ENCODE results near the gene SIN3A. TPM values are rescaled to one million over a fixed set of nuclear protein-coding genes. Genes with fewer than 3 reads are reported as not detected.
A peak's percentile ranks its signal among the peaks of the same experiment; 100 is the strongest.
"Not testable (repeated sequence)": the region's sequence is repeated elsewhere in the genome, so short reads cannot be mapped to it uniquely, and the experiment has no call there.

Gene SIN3A
- total RNA-seq, 2 donors from 2014 or later = 93.1 to 96.4 TPM

DNA sequence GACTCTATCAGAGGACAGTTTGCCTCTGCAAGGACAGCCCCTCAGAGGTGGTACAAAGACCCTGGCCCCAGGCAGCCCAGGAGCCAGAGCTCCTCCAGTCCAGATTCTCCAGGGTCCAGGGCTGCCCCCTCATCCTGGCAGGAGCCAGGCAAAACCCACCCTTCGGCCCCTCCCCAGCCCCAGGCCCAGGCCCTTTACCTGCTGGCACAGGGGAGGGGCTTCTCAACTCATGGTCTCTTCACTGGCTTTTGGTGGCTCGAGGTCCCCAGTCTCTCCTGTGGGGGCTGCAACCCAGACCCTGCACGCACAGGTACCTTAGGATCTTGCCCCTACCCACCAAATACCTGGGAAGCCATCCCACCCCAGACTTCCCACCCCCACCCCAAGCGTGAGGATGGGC lies 96.1 kb downstream of the SIN3A start:
- Mint-ChIP-seq H3K27me3 (ENCODE audit: low read depth) (no peaks in the 10 kb centered on the region), H3K36me3 (ENCODE audit: insufficient read depth in 2 of 2) (peaks cover 2 to 3% of the 10 kb centered on the region in 2 donors), H3K9me3 (no peaks in the 10 kb centered on the region), H3K27ac (no peak overlapping the region), H3K4me1 (ENCODE audit: low read depth) (peaks cover 6% of the 10 kb centered on the region), H3K4me3 (no peak overlapping the region)
- DNase-seq = no peak
- ATAC-seq (replicated peaks in 1 of 2) = no peak

DNA sequence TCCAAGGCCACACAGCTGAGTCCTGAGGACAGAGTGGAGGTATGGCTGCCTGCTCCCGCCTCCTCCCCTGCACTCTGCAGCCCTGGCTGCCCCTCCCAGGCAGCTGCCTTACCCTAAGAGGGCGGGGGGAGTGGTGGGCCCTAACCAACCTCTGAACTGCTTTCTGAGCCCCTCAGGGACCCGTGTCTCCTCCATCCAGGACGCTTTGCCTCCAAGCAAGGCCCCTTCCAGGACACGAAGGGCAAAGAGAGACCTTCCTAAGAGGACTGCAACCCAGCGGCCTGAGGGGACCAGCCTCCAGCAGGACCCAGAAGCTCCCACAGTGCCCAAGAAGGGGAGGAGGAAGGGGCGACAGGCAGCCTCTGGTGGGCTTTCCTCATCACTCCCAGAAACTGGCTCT lies 97.0 kb downstream of the SIN3A start:
- Mint-ChIP-seq H3K4me3 (no peak overlapping the region), H3K27ac (no peak overlapping the region), H3K4me1 (ENCODE audit: low read depth) (peaks cover 15% of the 10 kb centered on the region), H3K27me3 (ENCODE audit: low read depth) (no peaks in the 10 kb centered on the region), H3K9me3 (peaks cover 3 to 5% of the 10 kb centered on the region in 2 donors), H3K36me3 (ENCODE audit: insufficient read depth in 2 of 2) (peaks cover 8 to 11% of the 10 kb centered on the region in 2 donors)
- DNase-seq (no peak), ATAC-seq (replicated peaks in 1 of 2) (no peak)

DNA sequence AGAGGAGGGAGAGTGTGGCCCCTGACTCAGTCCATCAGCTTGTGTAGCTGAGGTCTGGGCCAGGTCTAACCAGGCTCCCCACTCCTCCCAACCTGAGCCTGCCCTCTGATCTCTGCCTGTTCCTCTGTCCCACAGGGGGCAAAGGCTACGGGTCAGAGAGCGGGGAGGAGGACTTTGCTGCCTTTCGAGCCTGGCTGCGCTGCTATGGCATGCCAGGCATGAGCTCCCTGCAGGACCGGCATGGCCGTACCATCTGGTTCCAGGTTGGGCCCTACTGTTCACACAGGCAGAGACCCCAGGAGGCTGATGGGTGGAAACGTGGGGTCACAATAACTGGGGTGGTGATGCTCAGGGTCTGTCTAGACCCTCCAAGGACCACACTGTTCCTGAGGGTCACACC lies 97.9 kb downstream of the SIN3A start:
- Mint-ChIP-seq H3K27ac (no peak overlapping the region), H3K4me3 (no peak overlapping the region), H3K27me3 (ENCODE audit: low read depth) (no peaks in the 10 kb centered on the region), H3K4me1 (ENCODE audit: low read depth) (peaks cover 21% of the 10 kb centered on the region), H3K9me3 (peaks cover 3 to 5% of the 10 kb centered on the region in 2 donors), H3K36me3 (ENCODE audit: insufficient read depth in 2 of 2) (peaks cover 8 to 12% of the 10 kb centered on the region in 2 donors)
- ATAC-seq (replicated peaks in 1 of 2) (no peak), DNase-seq (no peak)

DNA sequence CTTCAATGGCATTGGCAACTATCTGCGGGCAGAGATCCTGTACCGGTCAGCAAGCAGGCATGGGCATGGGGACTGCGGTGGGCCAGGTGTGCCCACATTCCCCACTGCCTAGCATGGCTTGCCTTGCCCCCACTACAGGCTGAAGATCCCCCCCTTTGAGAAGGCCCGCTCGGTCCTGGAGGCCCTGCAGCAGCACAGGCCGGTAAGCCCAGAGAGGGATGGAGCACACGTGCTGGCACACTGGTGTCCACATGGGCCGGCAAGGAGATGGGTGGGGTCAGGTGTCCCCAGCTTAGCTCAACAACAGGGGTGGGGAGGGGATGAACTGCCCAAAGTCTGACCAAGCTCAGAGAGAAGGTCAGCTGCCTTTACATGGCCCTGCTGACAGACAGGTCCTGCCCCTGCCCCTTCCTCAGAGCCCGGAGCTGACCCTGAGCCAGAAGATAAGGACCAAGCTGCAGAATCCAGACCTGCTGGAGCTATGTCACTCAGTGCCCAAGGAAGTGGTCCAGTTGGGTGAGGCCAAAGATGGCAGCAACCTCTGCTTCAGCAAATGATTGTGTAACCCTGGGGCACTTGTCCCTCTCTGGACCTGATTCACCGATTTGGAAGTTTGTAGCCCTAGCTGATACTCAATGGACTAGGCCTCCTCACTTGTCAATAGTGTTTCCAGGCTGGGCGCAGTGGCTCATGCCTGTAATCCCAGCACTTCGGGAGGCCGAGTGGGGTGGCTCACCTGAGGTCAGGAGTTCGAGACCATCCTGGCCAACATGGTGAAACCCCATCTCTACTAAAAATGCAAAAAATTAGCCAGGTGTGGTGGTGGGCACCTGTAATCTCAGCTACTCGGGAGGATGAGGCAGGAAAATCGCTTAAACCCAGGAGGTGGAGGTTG lies 99.1 kb downstream of the SIN3A start:
- ATAC-seq (replicated peaks in 1 of 2) (no peak), DNase-seq (no peak)
- H3K27me3 Mint-ChIP-seq (ENCODE audit: low read depth) = no peaks in the 10 kb centered on the region
- H3K4me1 Mint-ChIP-seq (ENCODE audit: low read depth) = peaks cover 24% of the 10 kb centered on the region
- H3K4me3 Mint-ChIP-seq = no peak overlapping the region
- peaks cover 3 to 5% of the 10 kb centered on the region in 2 donors for H3K9me3 Mint-ChIP-seq
- H3K36me3 Mint-ChIP-seq (ENCODE audit: insufficient read depth in 2 of 2) = peaks cover 10 to 12% of the 10 kb centered on the region in 2 donors
- no peak overlapping the region for H3K27ac Mint-ChIP-seq

DNA sequence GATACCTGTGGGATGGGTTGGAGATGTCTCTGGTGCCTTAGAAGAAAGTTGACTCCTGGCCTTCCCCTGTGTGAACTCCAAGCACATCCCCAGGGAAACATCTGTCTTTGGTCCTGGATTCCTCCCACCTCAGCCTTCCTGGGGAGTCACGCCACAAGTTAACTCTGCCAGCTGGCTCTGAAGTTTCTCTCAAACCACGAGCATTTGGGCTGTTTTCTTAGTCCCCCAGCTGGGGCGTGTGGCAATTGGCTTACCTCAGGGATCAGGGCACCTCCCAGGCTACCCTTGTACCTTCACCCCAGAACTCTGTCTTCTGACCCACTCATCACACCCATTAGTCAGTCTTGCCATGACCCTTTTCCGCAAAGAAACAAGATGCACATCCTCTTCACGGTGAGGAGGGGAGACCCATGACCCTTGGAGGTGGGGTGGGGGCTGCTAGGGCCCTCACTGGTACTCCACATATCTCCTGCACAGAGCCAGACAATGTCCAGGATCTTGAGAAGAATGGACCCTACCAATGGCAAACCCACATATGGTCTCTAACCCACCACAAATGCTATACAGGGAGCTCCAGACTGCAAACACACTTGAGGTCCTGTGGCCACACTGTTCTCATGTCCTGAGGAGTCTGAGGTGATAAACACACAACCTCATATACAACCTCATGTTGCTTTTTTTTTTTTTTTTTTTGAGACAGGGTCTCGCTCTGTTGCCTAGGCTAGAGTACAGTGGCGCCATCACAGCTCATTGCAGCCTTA lies 100.7 kb downstream of the SIN3A start:
- no peak for ATAC-seq (replicated peaks in 1 of 2)
- Mint-ChIP-seq H3K9me3 (peaks cover 3 to 5% of the 10 kb centered on the region in 2 donors), H3K27ac (peak overlapping the region; percentile 5), H3K4me1 (ENCODE audit: low read depth) (peaks cover 32% of the 10 kb centered on the region), H3K27me3 (ENCODE audit: low read depth) (peaks cover 7% of the 10 kb centered on the region), H3K4me3 (no peak overlapping the region), H3K36me3 (ENCODE audit: insufficient read depth in 2 of 2) (peaks cover 10 to 12% of the 10 kb centered on the region in 2 donors)
- no peak for DNase-seq

DNA sequence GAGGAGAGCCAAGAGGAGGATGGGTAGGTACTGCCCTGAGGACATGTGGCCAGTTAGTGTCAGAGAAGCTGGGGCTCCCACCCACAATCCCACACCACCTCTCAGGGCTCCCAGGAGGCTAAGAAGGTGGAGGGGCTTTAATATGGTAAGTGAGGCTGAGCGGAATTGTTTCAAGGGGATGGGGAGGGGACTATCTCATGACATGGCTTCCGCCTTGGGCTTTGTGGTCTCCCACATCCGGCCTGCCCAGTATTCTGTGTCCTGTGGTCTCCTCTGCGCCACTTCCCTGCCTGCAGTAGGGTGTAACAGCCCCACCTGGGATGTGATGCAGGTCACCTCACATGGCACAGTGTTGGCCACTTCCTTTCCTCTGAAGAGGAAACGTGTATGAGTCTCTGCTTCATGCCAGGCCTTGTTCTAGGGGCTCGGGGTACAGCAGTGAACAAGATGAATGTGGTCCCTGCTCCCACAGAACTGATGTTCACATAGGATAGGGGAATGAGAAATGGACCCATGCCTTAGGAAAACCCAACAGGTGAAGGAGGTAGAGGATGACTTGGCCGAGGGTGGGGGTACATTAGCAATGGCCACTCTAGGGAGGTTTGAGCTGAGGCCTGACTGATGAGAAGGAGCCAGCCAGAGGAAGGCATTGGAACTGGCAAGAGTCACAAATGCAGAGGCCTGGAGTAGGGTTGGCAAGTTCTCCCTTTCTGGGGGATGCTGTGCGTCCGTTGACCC lies 101.5 kb downstream of the SIN3A start:
- Mint-ChIP-seq H3K27me3 (ENCODE audit: low read depth) (peaks cover 7% of the 10 kb centered on the region), H3K27ac (peak overlapping the region; percentile 69), H3K36me3 (ENCODE audit: insufficient read depth in 2 of 2) (peaks cover 10 to 12% of the 10 kb centered on the region in 2 donors), H3K4me1 (ENCODE audit: low read depth) (peaks cover 32% of the 10 kb centered on the region), H3K4me3 (peak overlapping the region; percentile 39 to 77), H3K9me3 (peaks cover 3 to 5% of the 10 kb centered on the region in 2 donors)
- peak; percentile 78 to 80 for ATAC-seq (replicated peaks in 1 of 2)
- peak; percentile 77 to 83 for DNase-seq

DNA sequence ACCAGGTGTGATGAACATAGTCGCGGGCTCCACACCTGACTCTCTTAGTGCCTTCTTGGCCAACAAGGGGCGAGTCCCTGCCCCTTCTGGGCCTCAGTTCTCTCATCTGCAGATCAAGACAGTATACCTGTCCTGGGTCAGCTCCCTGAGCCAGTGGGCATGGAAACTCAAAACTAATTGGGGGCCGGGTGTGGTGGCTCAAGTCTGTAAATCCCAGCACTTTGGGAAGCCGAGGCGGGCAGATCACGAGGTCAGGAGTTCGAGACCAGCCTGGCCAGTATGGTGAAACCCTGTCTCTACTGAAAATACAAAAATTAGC lies 102.2 kb downstream of the SIN3A start:
- Mint-ChIP-seq H3K4me3 (peak overlapping the region; percentile 53 to 77), H3K36me3 (ENCODE audit: insufficient read depth in 2 of 2) (peaks cover 10 to 12% of the 10 kb centered on the region in 2 donors), H3K4me1 (ENCODE audit: low read depth) (peaks cover 32% of the 10 kb centered on the region)
- not testable (repeated sequence) for DNase-seq; ATAC-seq (replicated peaks in 1 of 2); H3K27ac Mint-ChIP-seq; H3K9me3 Mint-ChIP-seq; H3K27me3 Mint-ChIP-seq (ENCODE audit: low read depth)

DNA sequence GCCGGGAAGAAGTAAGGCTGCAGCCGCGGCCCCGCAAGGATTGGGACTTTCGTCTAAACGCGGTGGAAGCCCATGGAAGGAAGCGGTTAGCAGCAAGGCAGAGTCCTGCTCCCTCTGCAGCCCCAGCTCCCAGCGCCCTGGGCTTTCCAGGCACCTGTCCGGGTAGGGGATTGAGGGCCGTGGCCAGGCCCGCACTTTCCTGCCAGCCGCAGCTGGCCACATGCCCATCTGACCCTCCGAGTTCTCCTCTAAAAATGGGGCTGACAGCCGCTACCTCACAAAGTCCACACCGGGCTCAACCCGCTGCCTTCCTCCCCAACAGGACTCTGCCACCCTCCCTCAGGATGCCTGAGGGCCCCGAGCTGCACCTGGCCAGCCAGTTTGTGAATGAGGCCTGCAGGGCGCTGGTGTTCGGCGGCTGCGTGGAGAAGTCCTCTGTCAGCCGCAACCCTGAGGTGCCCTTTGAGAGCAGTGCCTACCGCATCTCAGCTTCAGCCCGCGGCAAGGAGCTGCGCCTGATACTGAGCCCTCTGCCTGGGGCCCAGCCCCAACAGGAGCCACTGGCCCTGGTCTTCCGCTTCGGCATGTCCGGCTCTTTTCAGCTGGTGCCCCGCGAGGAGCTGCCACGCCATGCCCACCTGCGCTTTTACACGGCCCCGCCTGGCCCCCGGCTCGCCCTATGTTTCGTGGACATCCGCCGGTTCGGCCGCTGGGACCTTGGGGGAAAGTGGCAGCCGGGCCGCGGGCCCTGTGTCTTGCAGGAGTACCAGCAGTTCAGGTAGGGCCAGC lies 102.7 kb downstream of the SIN3A start:
- Mint-ChIP-seq H3K4me1 (ENCODE audit: low read depth) (peaks cover 32% of the 10 kb centered on the region), H3K27me3 (ENCODE audit: low read depth) (peaks cover 7% of the 10 kb centered on the region), H3K27ac (peak overlapping the region; percentile 73), H3K4me3 (peak overlapping the region; percentile 70 to 77), H3K9me3 (peaks cover 3 to 5% of the 10 kb centered on the region in 2 donors), H3K36me3 (ENCODE audit: insufficient read depth in 2 of 2) (peaks cover 10 to 12% of the 10 kb centered on the region in 2 donors)
- no peak for ATAC-seq (replicated peaks in 1 of 2)
- no peak for DNase-seq

DNA sequence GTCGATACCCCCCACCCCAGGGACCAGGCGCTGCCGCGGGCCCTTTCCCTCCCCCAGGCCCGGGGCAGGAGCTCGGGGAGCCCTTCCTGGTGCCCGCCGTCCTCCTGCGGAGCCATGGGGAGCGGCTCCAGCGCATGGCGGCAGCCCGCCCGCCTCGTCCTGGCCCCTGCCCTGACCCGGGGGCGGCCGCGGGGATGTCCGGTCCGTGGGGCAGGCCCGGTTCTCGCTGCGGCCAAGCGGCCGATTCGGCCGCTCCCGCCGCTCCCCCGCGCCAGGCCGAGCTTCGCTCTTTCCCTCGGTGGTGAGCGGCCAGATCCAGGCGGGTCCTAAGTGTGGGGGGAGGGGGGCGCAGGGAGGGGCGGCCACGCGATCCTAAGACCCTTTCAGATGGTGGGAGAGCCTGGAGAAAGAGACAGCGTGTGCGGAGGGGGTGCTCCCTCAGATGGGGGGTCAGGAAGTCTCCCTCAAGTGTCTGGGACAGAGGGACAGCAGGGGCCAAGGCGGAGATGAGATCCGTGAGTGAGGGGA lies 103.4 kb downstream of the SIN3A start:
- Mint-ChIP-seq H3K4me1 (ENCODE audit: low read depth) (peaks cover 32% of the 10 kb centered on the region), H3K27ac (no peak overlapping the region), H3K27me3 (ENCODE audit: low read depth) (peaks cover 7% of the 10 kb centered on the region), H3K4me3 (peak overlapping the region; percentile 54 to 93), H3K36me3 (ENCODE audit: insufficient read depth in 2 of 2) (peaks cover 10 to 12% of the 10 kb centered on the region in 2 donors), H3K9me3 (peaks cover 3 to 5% of the 10 kb centered on the region in 2 donors)
- no peak for DNase-seq
- peak; percentile 6 to 14 for ATAC-seq (replicated peaks in 1 of 2)

DNA sequence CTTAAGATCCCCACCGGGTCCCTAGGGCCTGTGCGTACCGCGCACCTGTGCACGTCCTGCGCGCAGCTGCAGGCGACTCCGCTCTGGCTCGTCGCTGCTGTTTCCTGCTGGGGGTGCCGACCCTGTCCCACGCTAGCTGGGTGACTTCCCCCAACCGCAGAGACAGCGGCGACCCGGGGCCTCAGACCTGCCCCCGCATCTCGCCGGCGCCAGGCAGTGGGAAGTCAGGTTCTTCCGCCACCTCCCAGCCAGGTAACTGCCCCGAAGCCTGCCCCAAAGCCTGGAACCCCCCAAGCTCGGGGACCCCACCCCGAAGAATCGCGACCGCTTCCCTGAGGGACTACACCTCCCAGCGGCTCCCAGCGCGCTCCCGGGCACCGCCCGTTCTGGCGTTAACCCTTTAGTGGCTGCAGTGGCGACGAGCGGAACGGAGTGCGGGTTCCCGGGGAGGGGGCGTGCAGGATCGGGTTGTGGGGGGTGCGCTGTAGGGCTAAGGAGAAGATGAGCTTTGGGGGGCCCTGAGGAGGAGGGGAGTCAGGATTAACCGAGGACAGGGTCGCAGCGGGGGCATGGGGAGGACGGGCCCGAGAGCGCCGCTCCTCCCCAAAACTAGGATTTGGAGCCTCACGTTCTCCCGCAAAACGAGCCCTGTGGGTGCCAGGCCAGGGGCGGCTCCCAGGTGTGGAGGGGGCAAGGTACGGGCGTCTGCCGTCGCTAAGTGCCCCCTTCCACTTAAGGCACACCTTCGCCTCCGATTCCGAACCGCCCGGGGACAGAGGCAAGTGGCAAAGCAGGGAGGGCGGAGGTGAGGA lies 104.1 kb downstream of the SIN3A start:
- peaks cover 32% of the 10 kb centered on the region for H3K4me1 Mint-ChIP-seq (ENCODE audit: low read depth)
- peaks cover 7% of the 10 kb centered on the region for H3K27me3 Mint-ChIP-seq (ENCODE audit: low read depth)
- peak; percentile 59 to 71 for ATAC-seq (replicated peaks in 1 of 2)
- peaks cover 10 to 12% of the 10 kb centered on the region in 2 donors for H3K36me3 Mint-ChIP-seq (ENCODE audit: insufficient read depth in 2 of 2)
- H3K9me3 Mint-ChIP-seq = peaks cover 3 to 5% of the 10 kb centered on the region in 2 donors
- DNase-seq = peak; percentile 58 to 59
- peak overlapping the region; percentile 90 to 93 for H3K4me3 Mint-ChIP-seq
- peak overlapping the region; percentile 0 for H3K27ac Mint-ChIP-seq

DNA sequence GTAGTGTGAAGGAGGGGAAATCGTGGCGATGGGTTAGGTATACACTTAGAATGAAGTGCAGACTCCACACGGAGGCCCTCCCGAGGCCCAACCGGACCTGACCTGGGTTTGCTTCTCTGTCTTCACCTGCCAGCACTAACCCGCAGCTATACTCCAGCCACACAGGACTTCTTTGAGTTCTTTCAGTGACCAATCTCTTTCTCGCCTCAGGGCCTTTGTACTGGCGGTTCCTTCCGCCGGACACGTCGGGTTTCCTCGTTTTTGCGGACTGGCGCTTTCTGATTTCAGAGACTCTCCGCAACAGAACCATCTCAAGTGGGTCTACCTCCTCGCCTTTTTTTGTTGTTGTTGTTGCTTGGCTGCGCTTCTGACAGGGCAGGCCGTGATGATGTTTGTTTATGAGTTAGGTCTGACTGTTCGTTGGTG lies 104.7 kb downstream of the SIN3A start, which contains the start of gene NEIL1:
Gene NEIL1 (plus strand): TSS at position 244 of the 426 bp plus-strand sequence. CDS start 1,867 bp downstream, outside the sequence.
- peak within 1 kb of the TSS; percentile 0 for H3K27ac Mint-ChIP-seq
- H3K4me1 Mint-ChIP-seq (ENCODE audit: low read depth) = peaks cover 32% of the 10 kb centered on the region
- peaks cover 10 to 12% of the 10 kb centered on the region in 2 donors for H3K36me3 Mint-ChIP-seq (ENCODE audit: insufficient read depth in 2 of 2)
- peak within 1 kb of the TSS; percentile 90 to 93 for H3K4me3 Mint-ChIP-seq
- H3K9me3 Mint-ChIP-seq = peaks cover 3 to 5% of the 10 kb centered on the region in 2 donors
- ATAC-seq (replicated peaks in 1 of 2) (no peak), DNase-seq (no peak)
- H3K27me3 Mint-ChIP-seq (ENCODE audit: low read depth) = peaks cover 7% of the 10 kb centered on the region

All from activated T-cell treated with anti-CD3 and anti-CD28 coated beads, Interleukin-2, amount 50 U/mL, for 72 hours (primary cell).